BE2C (cell line): Measurements from ENCODE around the gene LCN2.
A peak's percentile ranks its signal among the peaks of the same experiment; 100 is the strongest.

Experiments used
- DNase-seq: peaks from one replicate; pipeline ENCODE4 v3.0.0-alpha.2; 2020
- H3K27me3 ChIP-seq: fragments of 250-450 bp; sonication (Bioruptor Pico); 2 replicates; pipeline ENCODE4 v1.5.1; 2020; ENCODE audit warnings: mild to moderate bottlenecking
- H3K36me3 ChIP-seq: fragments of 250-450 bp; sonication (Bioruptor Pico); 2 replicates; pipeline ENCODE4 v1.5.1; 2020; ENCODE audit warnings: mild to moderate bottlenecking
- H3K4me1 ChIP-seq: fragments of 250-450 bp; sonication (Bioruptor Pico); 2 replicates; pipeline ENCODE4 v1.5.1; 2020
- H3K4me3 ChIP-seq: 2 replicates; pipeline ENCODE4 v1.5.1; 2011; ENCODE audit warnings: low read depth, low read length
- H3K9me3 ChIP-seq: fragments of 250-450 bp; sonication (Bioruptor Pico); 2 replicates; pipeline ENCODE4 v1.5.1; 2020
- CTCF ChIP-seq: IDR thresholded peaks from 2 replicates; pipeline ENCODE4 v1.5.1; 2012; ENCODE audit warnings: mild to moderate bottlenecking, low read depth, low read length

Gene LCN2

GRCh38 chr9:128122809-128123175 lies 26.5 kb upstream of the LCN2 start:
- Histone ChIP-seq H3K9me3 (no peaks in the 10 kb centered on the region), H3K4me3 (no peak overlapping the region), H3K36me3 (peaks cover 46% of the 10 kb centered on the region), H3K4me1 (peaks cover 13% of the 10 kb centered on the region), H3K27me3 (no peaks in the 10 kb centered on the region)
- no peak for TF ChIP-seq CTCF
- no peak for DNase-seq

GRCh38 chr9:128123451-128124080 lies 25.7 kb upstream of the LCN2 start:
- no peak for DNase-seq
- no peak overlapping the region for H3K4me3 ChIP-seq
- peaks cover 46% of the 10 kb centered on the region for H3K36me3 ChIP-seq
- TF ChIP-seq CTCF = no peak
- no peaks in the 10 kb centered on the region for H3K9me3 ChIP-seq
- no peaks in the 10 kb centered on the region for H3K27me3 ChIP-seq
- H3K4me1 ChIP-seq = peaks cover 13% of the 10 kb centered on the region

- Histone ChIP-seq H3K4me3 (no peak overlapping the region), H3K9me3 (no peaks in the 10 kb centered on the region), H3K36me3 (peaks cover 46% of the 10 kb centered on the region), H3K4me1 (peaks cover 13% of the 10 kb centered on the region), H3K27me3 (no peaks in the 10 kb centered on the region)
- no peak for TF ChIP-seq CTCF
- DNase-seq = no peak
Measured at GRCh38 chr9:128124451-128124850, 24.8 kb upstream of the LCN2 start.

- DNase-seq = peak; percentile 81
- Histone ChIP-seq H3K4me3 (no peak overlapping the region), H3K9me3 (no peaks in the 10 kb centered on the region), H3K27me3 (no peaks in the 10 kb centered on the region), H3K4me1 (peaks cover 13% of the 10 kb centered on the region), H3K36me3 (peaks cover 46% of the 10 kb centered on the region)
- peak; percentile 80 for TF ChIP-seq CTCF
Measured at GRCh38 chr9:128124873-128125579, 24.2 kb upstream of the LCN2 start.

- no peaks in the 10 kb centered on the region for H3K27me3 ChIP-seq
- no peaks in the 10 kb centered on the region for H3K9me3 ChIP-seq
- peaks cover 43% of the 10 kb centered on the region for H3K36me3 ChIP-seq
- H3K4me1 ChIP-seq = peaks cover 11% of the 10 kb centered on the region
- no peak for TF ChIP-seq CTCF
- no peak for DNase-seq
- peak overlapping the region; percentile 96 for H3K4me3 ChIP-seq
Measured at GRCh38 chr9:128125580-128126354, 23.5 kb upstream of the LCN2 start.
